HG03103 (cell line): ENCODE results near the gene NMRAL1.
A peak's percentile ranks its signal among the peaks of the same experiment; 100 is the strongest.

Source experiments
- ATAC-seq: cut with Tn5 transposase; IDR thresholded peaks from one replicate; pipeline ENCODE4 v1.9.1; 2021; ENCODE audit warnings: low read depth; ENCODE audit not compliant: unreplicated experiment

The NMRAL1 gene

DNA sequence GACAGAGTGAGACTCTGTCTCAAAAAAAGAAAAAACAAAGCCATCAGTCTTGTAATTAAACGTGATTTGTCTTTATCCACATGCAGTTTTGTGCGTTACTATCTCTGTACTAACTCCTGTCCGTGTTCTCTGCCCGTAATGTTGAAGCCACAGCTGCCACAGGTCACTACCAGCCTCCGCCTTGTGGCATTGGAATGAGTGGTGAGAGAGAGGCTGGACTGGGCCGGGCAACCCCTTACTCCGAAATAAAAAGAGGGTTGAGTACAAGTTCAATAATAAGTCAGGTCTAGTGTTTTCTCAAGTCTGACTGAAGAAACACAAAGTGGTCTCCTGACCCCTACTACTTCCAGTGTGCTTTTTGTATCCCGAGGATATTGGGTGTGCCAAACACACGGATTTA, 43.4 kb downstream of the NMRAL1 start:
- ATAC-seq: no peak

DNA sequence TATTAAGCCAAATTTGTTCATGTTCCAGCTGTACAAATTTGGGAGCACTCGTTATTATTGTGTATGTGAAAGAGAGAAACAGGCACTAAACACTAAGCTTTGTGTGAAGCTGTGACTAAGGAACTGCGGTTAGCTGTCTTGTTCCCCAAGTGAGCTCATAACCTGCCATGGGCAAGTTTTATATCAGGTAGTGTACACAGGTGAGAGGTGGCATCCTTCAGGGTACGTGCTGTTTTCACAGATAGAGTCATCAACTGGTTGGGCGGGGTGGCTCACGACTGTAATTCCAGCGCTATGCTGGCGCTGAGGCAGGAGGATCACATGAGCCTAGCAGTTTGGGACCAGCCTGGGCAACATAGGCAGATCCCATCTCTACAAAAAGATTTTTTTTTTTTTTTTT, 45.9 kb downstream of the NMRAL1 start:
- ATAC-seq: no peak

DNA sequence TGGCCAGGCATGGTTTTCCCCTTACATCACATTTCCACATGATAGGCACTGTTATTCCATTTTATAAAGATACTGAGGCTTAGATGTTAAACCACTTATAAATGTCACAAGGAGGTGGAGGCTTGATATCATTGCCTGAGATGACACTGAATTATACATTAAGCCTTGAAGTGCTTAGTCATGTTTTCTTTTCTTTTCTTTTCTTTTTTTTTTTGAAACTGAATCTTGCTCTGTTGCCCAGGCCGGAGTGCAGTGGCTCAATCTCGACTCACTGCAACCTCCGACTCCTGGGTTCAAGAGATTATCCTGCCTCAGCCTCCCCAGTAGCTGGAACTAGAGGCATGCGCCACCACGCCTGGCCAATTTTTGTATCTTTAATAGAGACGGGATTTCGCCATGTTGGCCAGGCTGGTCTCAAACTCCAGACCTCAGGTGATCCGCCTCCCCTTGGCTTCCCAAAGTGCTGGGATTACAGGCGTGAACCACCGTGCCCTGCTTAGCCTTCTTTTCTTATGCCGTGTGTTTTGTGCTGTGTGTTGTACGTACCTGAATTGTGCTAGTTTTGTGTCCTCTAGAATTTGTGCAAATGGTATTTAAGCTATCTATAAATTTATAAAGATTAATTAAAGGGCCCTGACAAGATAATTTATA, 47.6 kb downstream of the NMRAL1 start:
- ATAC-seq: no peak

DNA sequence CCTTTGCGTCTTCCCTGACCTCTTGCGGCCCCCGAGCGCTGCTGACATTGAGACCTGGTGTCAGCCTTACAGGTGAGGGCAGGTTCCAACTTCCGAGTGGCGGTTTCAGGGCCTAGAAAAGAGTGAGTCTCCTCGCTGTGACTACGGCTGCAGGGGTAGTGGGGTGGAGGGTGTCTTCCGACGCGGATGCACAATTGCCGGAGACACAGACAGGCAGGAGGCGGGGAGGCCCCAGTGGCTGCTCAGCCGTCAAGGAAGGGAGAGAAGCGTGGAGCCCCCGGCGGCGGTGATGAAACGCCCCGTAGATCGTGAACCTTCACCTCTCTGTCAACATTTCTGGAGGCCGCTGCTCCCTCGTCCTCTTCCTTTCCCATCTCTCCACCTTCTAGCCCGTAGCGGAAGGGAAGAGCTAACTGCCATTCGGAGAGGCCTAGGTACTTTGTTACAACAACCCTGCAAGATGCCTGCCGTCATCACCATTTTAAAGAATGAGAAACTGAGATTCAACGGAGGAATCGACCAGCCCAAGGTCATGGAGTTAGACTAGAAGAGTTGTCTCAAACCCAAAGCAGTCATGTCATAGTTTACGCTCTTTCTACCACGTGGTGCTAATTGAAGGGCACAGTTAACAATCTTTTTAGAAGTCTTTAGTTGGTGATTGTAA, 48.3 kb downstream of the NMRAL1 start:
- ATAC-seq: peak; percentile 27

DNA sequence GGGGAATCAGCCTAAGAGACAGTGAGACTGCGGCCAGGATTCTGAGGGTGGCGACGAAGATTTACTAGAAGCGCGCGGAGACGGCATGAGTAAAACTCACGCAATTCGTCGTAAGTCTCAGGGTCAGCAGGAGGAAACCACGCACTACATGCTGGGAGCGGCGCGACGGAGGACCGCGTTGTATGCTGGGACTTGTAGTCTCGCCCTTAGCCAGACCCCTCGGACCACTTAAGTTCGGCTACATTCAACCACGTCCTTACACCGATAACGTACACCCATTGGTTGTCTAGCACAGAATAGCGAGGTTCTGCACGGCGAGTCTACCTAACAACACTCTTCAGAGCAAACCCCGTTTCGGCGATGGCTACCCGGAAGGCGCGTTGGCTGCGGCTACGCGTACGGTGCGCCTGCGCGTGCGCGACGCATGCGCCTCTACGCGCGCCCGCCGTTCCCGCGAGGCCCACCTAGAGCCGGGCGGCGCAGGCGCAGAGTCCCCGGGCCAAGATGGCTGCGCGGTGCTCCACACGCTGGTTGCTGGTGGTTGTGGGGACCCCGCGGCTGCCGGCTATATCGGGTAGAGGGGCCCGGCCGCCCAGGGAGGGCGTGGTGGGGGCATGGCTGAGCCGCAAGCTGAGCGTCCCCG, 48.9 kb downstream of the NMRAL1 start, which contains the start of gene DNAJA3:
TSS of gene DNAJA3 (plus strand) at position 491 of the 643 bp plus-strand sequence. CDS start at position 505, 14 bp downstream.
- ATAC-seq: peak; percentile 83

DNA sequence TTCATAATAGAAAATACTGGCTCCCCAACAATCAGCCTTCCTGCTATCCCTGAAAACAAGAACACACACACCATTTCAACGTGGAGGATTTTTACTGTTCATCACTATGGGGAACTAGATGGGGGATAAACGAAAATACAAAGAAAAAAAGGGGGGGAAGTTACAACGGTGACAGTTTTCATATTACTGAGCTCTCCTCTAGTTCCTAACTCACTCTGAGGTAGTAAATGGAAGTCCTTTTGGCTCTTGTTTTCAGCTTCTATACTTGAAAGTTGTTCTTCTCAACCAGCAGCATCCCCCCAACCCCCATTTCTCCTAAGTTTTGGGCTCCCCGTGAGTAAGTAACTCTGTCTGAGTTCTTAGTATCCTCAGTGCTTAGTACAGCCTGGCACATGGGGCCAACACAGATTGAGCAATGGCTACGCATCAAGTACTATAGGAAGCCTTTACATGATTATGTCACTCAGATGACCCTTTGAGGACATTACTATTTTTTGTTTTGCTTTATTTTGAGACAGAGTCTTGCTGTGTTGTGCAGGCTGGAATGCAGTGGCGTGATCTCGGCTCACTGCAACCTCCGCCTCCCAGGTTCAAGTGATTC, 53.8 kb downstream of the NMRAL1 start:
- no peak for ATAC-seq

DNA sequence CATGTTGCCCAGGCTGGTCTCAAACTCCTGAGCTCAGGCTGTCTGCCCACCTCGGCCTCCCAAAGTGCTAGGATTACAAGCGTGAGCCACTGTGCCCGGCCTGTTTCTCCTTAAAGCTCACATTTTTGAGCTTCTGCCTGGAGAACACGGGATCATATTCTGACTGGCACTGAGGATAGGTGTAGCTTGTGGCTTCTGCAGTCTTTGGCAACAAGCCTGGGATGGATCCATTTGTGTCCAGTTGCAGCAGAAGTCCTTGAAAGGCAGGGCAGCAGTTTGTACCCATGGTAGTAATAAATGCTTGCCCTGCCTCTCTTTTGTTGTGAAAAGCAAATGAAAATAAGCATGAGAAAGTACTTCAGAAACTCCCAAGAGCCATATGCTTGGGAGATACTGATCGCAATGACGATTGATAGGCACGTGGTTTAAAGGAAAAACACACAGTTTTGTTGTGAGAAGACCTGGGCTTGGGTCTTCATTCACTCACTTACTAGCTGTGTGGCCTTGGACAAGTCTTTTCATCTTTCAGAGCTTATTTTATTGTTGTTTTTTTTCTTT, 54.9 kb downstream of the NMRAL1 start:
- ATAC-seq: no peak

DNA sequence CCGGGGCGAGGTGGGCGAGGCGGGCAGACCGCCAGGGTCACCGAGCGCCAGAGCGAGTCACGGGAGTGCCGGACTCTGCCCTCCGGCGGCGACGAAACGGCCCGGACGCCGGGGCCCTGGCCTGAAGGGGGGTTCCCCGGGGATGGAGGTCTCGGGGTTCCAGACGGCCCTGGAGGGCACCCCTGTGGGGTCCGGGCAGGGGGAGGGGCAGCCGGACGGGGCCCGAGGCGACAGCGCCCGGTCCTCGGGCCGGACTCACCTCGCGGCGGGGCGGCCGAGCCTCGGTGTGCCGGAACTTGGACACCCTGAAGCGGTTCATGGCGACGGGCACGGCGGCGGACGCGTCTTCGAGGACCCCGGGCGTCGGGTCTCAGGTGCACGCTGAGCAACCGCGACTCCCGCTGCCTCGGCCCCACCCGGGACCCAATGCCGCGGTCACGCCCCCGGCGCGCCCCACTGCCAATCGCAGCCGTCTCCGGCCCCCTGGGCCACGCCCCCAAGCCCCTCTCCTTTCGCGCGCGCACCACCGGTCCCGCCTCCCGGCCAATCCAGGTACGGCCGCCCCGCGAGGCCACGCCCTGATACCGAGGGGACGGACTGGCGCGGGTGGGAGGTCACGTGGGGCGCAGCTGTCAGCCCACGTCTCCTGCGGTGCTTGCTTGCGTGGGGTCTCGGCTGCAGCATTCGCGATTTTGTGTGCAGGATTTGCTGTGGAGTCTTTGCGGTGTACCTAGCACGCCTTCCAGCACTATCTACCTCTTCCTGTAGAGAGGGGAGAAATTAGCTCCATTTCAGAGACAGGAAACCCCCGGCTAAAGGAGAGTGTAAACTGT, 58.0 kb downstream of the NMRAL1 start, which contains the start of gene CORO7:
TSS of gene CORO7 (minus strand) at position 397 of the 833 bp plus-strand sequence. CDS start at position 319, 78 bp downstream.
- ATAC-seq: peak; percentile 56

DNA sequence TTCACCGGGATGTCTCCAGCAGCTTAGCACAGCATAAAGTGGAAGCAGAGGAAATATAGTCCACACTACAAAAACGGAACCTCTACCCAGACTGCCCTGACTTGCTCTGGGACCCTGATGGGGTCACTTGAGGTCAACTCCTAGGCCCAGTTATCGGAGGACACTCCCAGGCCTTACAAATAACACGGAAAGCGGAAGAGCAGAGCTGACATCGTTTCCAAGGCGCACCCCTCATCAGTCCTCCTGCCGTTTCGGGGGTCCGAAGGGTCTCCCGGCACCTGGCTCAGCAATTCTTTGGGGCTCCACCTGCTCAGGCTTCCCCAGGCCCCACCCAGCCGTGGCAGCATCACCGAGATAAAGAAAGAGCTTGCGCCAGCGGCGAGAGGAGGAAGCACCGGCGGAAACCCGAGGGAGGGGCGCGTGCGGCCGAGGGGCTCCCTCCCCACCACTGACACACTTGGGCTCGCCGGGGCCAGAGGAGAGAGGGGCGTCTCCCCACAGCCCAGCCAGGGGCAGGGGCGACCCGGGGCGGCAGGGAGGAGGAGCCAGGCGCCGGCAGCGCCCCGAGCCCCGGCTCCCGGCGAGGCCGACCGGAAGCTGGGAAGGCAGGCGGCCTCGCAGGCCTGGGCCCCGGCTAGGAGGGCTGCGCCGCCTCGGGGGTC, 58.8 kb downstream of the NMRAL1 start:
- ATAC-seq: no peak

DNA sequence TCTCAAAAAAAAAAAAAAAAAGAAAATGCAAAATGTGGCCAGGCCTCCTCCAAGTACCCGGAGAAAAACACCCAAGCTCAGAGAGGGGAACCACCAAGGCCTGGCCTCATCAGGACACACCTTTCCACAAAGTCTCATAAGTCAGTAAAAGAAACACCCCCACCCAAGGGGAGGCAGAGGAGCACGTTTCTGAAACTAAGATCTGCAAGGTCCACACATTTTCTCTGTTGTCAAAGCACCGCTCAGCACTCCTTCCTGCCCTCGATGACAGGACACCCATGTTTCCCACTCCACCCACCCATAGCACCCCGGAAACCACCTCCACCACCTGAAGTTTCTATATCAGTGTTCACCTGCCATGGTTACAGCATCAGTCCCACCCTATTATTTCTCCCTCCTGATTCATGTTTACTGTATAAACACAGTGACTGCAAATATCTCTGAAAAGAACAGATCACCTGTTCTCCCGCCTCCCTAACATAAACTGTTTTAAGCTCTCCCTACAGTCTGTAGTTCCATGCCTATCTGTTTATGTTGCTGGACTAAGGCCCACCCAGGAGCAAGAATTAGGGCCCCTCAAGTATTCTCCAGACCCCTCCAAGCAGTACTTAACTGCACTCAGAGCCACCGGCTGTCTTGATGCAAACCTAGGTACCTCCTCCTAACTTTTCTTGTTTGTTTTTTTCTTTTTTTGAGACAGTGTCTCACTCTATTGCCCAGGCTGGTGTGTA, 60.1 kb downstream of the NMRAL1 start:
- ATAC-seq: peak; percentile 58

DNA sequence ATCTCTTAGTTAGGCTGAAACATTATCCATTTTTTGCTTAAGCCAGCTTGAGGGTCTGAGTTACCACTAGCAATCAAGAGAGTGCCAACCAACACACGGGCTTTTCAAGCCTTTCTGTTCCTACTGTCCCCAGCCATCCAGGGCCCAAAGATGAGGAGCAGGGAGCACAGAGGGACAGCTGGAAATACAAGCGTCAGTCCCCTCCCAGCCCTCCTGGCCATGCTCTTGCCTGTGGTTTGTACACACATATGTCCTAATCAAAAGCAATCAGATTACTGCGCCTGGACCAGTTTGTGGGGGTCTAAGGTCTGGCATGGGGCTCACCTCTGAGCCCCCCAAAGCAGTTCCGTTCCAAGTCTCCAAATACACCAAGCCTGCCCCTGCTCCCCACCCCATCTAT, 61.6 kb downstream of the NMRAL1 start:
- ATAC-seq: no peak

DNA sequence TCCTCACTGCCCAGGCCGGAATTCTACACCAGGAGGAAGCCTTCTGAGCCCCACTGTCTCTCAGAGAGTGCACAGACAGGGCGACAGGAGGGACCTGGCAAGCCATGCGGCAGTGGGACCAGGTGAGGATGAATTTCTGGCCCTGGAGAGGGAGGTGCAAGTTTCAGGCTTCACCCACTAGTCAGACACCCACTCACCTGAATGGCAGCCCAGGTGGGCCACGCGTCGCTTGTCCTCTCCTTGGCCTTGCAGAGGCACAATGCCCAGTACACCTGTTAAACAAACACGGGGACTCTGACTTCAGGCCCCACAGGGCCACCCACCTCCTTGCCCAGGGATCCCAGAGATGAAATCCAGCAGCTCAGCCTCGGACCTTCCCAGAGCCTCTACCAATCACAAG, 62.3 kb downstream of the NMRAL1 start:
- ATAC-seq: no peak
